ENCODE data around the gene IGBP1.
"Not testable (repeated sequence)": the region's sequence is repeated elsewhere in the genome, so short reads cannot be mapped to it uniquely, and the experiment has no call there.

IGBP1 gene

GRCh38 chrX:70168238-70169188, 35.3 kb downstream of the IGBP1 start:
- DNase-seq = no peak

- no peak for DNase-seq
Observed at GRCh38 chrX:70169281-70169680, 36.0 kb downstream of the IGBP1 start.

GRCh38 chrX:70171624-70172023, 38.4 kb downstream of the IGBP1 start:
- DNase-seq = no peak

GRCh38 chrX:70172221-70172620, 39.0 kb downstream of the IGBP1 start:
- no peak for DNase-seq

- DNase-seq = no peak
Observed at GRCh38 chrX:70172964-70173363, 39.7 kb downstream of the IGBP1 start.

GRCh38 chrX:70174754-70175153, 41.5 kb downstream of the IGBP1 start:
- no peak for DNase-seq

GRCh38 chrX:70175338-70175737, 42.1 kb downstream of the IGBP1 start:
- no peak for DNase-seq

GRCh38 chrX:70176938-70177533, 43.8 kb downstream of the IGBP1 start, which contains the start of gene DGAT2L6:
TSS of gene DGAT2L6 (plus strand) at chrX:70177483. CDS start at chrX:70177583, 100 bp downstream.
- DNase-seq = no peak

GRCh38 chrX:70183091-70183490, 49.8 kb downstream of the IGBP1 start:
- no peak for DNase-seq

GRCh38 chrX:70190225-70190624, 57.0 kb downstream of the IGBP1 start:
- DNase-seq = no peak

- DNase-seq = peak; percentile 2 to 56
Observed at GRCh38 chrX:70196961-70197720, 63.9 kb downstream of the IGBP1 start.

- no peak for DNase-seq
Observed at GRCh38 chrX:70201732-70202131, 68.5 kb downstream of the IGBP1 start.

GRCh38 chrX:70208479-70208878, 75.2 kb downstream of the IGBP1 start:
- DNase-seq = no peak

- not testable (repeated sequence) for DNase-seq
Observed at GRCh38 chrX:70209570-70209969, 76.3 kb downstream of the IGBP1 start.
